Stimulated activated CD8-positive, alpha-beta memory T cell treated with anti-CD3 and anti-CD28 coated beads, Interleukin-4, amount 100 ng/mL, for 4 hours (primary cell): Measurements from ENCODE around the gene SMAD1.

Experiments used
- DNase-seq, 2 donors: peaks; one replicate each; pipeline ENCODE4 v3.0.0-alpha.2; 2020; ENCODE audit warnings: low read depth in 2 of 2, low spot score in 1 of 2

The SMAD1 gene

GRCh38 chr4:145488310-145488709 lies 6.7 kb downstream of the SMAD1 start:
- no peak for DNase-seq

GRCh38 chr4:145489556-145489955 lies 7.9 kb downstream of the SMAD1 start:
- no peak for DNase-seq

- no peak for DNase-seq
Measured at GRCh38 chr4:145490361-145490760, 8.7 kb downstream of the SMAD1 start.

GRCh38 chr4:145490796-145491195 lies 9.1 kb downstream of the SMAD1 start:
- DNase-seq, result no peak

- no peak for DNase-seq
Measured at GRCh38 chr4:145492376-145492775, 10.7 kb downstream of the SMAD1 start.

- no peak for DNase-seq
Measured at GRCh38 chr4:145493166-145493565, 11.5 kb downstream of the SMAD1 start.

GRCh38 chr4:145494666-145495270 lies 13.1 kb downstream of the SMAD1 start:
- no peak for DNase-seq

GRCh38 chr4:145496292-145496691 lies 14.6 kb downstream of the SMAD1 start:
- DNase-seq, result no peak

- DNase-seq, result no peak
Measured at GRCh38 chr4:145497199-145498149, 15.8 kb downstream of the SMAD1 start.

GRCh38 chr4:145498430-145498829 lies 16.8 kb downstream of the SMAD1 start:
- DNase-seq, result no peak

GRCh38 chr4:145501051-145501660 lies 19.5 kb downstream of the SMAD1 start:
- no peak for DNase-seq

GRCh38 chr4:145502809-145503208 lies 21.2 kb downstream of the SMAD1 start:
- no peak for DNase-seq

- DNase-seq, result no peak
Measured at GRCh38 chr4:145503486-145504072, 21.9 kb downstream of the SMAD1 start.

- DNase-seq, result no peak
Measured at GRCh38 chr4:145505995-145506394, 24.3 kb downstream of the SMAD1 start.

GRCh38 chr4:145507636-145508035 lies 26.0 kb downstream of the SMAD1 start:
- DNase-seq, result no peak

- DNase-seq, result no peak
Measured at GRCh38 chr4:145511913-145512522, 30.4 kb downstream of the SMAD1 start.

- DNase-seq, result no peak
Measured at GRCh38 chr4:145513020-145513621, 31.5 kb downstream of the SMAD1 start.

GRCh38 chr4:145520172-145520571 lies 38.5 kb downstream of the SMAD1 start:
- DNase-seq, result no peak

GRCh38 chr4:145521282-145521681 lies 39.6 kb downstream of the SMAD1 start:
- no peak for DNase-seq

- DNase-seq, result no peak
Measured at GRCh38 chr4:145523117-145523516, 41.5 kb downstream of the SMAD1 start.

GRCh38 chr4:145524552-145524951 lies 42.9 kb downstream of the SMAD1 start:
- DNase-seq, result no peak
